Liver (tissue), 9 donors: ENCODE results near the gene FZD1. TPM values are rescaled to one million over a fixed set of nuclear protein-coding genes. Genes with fewer than 3 reads are reported as not detected.

Experiments used
- DNase-seq: peaks from one replicate; pipeline ENCODE4 v3.0.0-alpha.2; 2017; ENCODE audit warnings: low spot score
- H3K27ac ChIP-seq, 2 donors: one replicate each; pipeline ENCODE4 v1.7.0; 2013; ENCODE audit warnings: inconsistent platforms in 2 of 2, low read length in 2 of 2, control low read depth in 1 of 2, low read depth in 1 of 2, mild to moderate bottlenecking in 1 of 2
- H3K27me3 ChIP-seq, 4 donors: one replicate each; pipeline versions ENCODE4 v1.6.1 to v1.7.0; 2013; ENCODE audit warnings: low read length in 3 of 4, inconsistent platforms in 1 of 4, mild to moderate bottlenecking in 1 of 4, moderate library complexity in 1 of 4; ENCODE audit not compliant: control insufficient read depth in 4 of 4, insufficient read depth in 4 of 4
- H3K36me3 ChIP-seq, 4 donors: one replicate each; pipeline versions ENCODE4 v1.6.1 to v1.7.0; 2013; ENCODE audit warnings: low read length in 3 of 4, mild to moderate bottlenecking in 3 of 4, low read depth in 1 of 4, moderate library complexity in 1 of 4; ENCODE audit not compliant: control insufficient read depth in 4 of 4, insufficient read depth in 3 of 4
- H3K4me1 ChIP-seq, 4 donors: one replicate each; pipeline versions ENCODE4 v1.6.1 to v1.7.0; 2013; ENCODE audit warnings: low read length in 3 of 4, mild to moderate bottlenecking in 3 of 4, moderate library complexity in 1 of 4; ENCODE audit not compliant: control insufficient read depth in 4 of 4, insufficient read depth in 4 of 4
- H3K4me3 ChIP-seq, 3 donors: one replicate each; pipeline versions ENCODE4 v1.6.1 to v1.7.0; 2013; ENCODE audit warnings: low read length in 3 of 3, control low read depth in 1 of 3, low read depth in 1 of 3, mild to moderate bottlenecking in 1 of 3
- H3K9ac ChIP-seq, 2 donors: one replicate each; pipeline ENCODE4 v1.7.0; 2013; ENCODE audit warnings: low read length in 2 of 2, mild to moderate bottlenecking in 2 of 2, moderate library complexity in 2 of 2, control low read depth in 1 of 2, low read depth in 1 of 2
- H3K9me3 ChIP-seq, 4 donors: one replicate each; pipeline versions ENCODE4 v1.6.1 to v1.7.0; 2013; ENCODE audit warnings: low read length in 3 of 4; ENCODE audit not compliant: control insufficient read depth in 4 of 4
- ATF3 ChIP-seq: IDR thresholded peaks from 2 replicates; pipeline ENCODE4 v1.6.1; 2016; ENCODE audit warnings: antibody characterized with exemption
- CTCF ChIP-seq: fragments of 150-350 bp; IDR thresholded peaks from 2 replicates; pipeline ENCODE4 v1.5.1; 2017; ENCODE audit warnings: improper control_type of control experiment, low read depth, low read length; ENCODE audit not compliant: missing input control
- EGR1 ChIP-seq, 2 donors: IDR thresholded peaks; 2 replicates each; pipeline ENCODE4 v1.6.1; 2016 to 2018; ENCODE audit warnings: antibody characterized with exemption in 2 of 2, low read depth in 2 of 2
- FOXA1 ChIP-seq: IDR thresholded peaks from 2 replicates; pipeline ENCODE4 v1.6.1; 2016; ENCODE audit warnings: antibody characterized with exemption
- FOXA2 ChIP-seq: IDR thresholded peaks from 2 replicates; pipeline ENCODE4 v1.6.1; 2016; ENCODE audit warnings: antibody characterized with exemption
- GABPA ChIP-seq, 2 donors: IDR thresholded peaks in 1 of 2; conservative IDR thresholded peaks in 1 of 2; 2 replicates each; pipeline ENCODE4 v1.6.1; 2016; ENCODE audit warnings: antibody characterized with exemption in 2 of 2, mild to moderate bottlenecking in 1 of 2, moderate library complexity in 1 of 2
- HNF4A ChIP-seq, 2 donors: conservative IDR thresholded peaks; 2 replicates each; pipeline ENCODE4 v1.6.1; 2016; ENCODE audit warnings: antibody characterized with exemption in 2 of 2, mild to moderate bottlenecking in 2 of 2
- HNF4G ChIP-seq: IDR thresholded peaks from 2 replicates; pipeline ENCODE4 v1.6.1; 2016; ENCODE audit warnings: antibody characterized with exemption
- JUND ChIP-seq, 2 donors: IDR thresholded peaks; 2 replicates each; pipeline ENCODE4 v1.6.1; 2016; ENCODE audit warnings: antibody characterized with exemption in 2 of 2
- MAX ChIP-seq: IDR thresholded peaks from 2 replicates; pipeline ENCODE4 v1.6.1; 2016; ENCODE audit warnings: antibody characterized with exemption
- NR2F2 ChIP-seq: IDR thresholded peaks from 2 replicates; pipeline ENCODE4 v1.6.1; 2016; ENCODE audit warnings: antibody characterized with exemption
- REST ChIP-seq: IDR thresholded peaks from 2 replicates; pipeline ENCODE4 v1.6.1; 2016; ENCODE audit warnings: antibody characterized with exemption, mild to moderate bottlenecking
- RXRA ChIP-seq, 2 donors: IDR thresholded peaks; 2 replicates each; pipeline ENCODE4 v1.6.1; 2017 to 2018; ENCODE audit warnings: antibody characterized with exemption in 2 of 2, mild to moderate bottlenecking in 1 of 2
- SP1 ChIP-seq: IDR thresholded peaks from 2 replicates; pipeline ENCODE4 v1.6.1; 2018; ENCODE audit warnings: antibody characterized with exemption, mild to moderate bottlenecking
- TAF1 ChIP-seq: conservative IDR thresholded peaks from 2 replicates; pipeline ENCODE4 v1.6.1; 2016; ENCODE audit warnings: antibody characterized with exemption, mild to moderate bottlenecking
- YY1 ChIP-seq: IDR thresholded peaks from 2 replicates; pipeline ENCODE4 v1.6.1; 2016; ENCODE audit warnings: antibody characterized with exemption, mild to moderate bottlenecking
- ZBTB33 ChIP-seq: IDR thresholded peaks from 2 replicates; pipeline ENCODE4 v1.6.1; 2016; ENCODE audit warnings: antibody characterized with exemption
- WGBS: extraction: QIAGEN DNeasy Blood & Tissue Kit; methylation state at CpG from one replicate; pipeline ENCODE4 v1.1.7; 2013; 5-methylcytosine and 5-hydroxymethylcytosine counted together
- polyA plus RNA-seq, 2 donors: library from polyadenylated mRNA; stranded (reverse) in 1 of 2; unstranded in 1 of 2; fragments of 200-250 nt in 1 of 2; fragments of >200 nt in 1 of 2; fragmentation: Nextera tagmentation in 1 of 2; extraction: Ambion mirVana in 1 of 2; gene quantifications; one replicate each; pipeline versions ENCODE4 v1.2.1 to v1.2.3, GENCODE V29; 2013 to 2015
- total RNA-seq, 2 donors: library from RNA; depleted of rRNA; stranded (reverse); fragments of >200 nt; gene quantifications; one replicate each; pipeline ENCODE4 v1.2.3, GENCODE V29; 2014
- donor health status: healthy.
- donor health status: healthy.
- donor health status: healthy.
- donor health status: healthy.
- donor health status: healthy.

The FZD1 gene
- total and polyA plus RNA-seq, 4 donors: 0.68 to 3.8 (median 2.6) TPM

- Histone ChIP-seq H3K36me3 (no peaks in the 10 kb centered on the region), H3K4me3 (no peak overlapping the region), H3K9ac (no peak overlapping the region), H3K27me3 (no peaks in the 10 kb centered on the region), H3K27ac (no peak overlapping the region), H3K4me1 (no peaks in the 10 kb centered on the region), H3K9me3 (no peaks in the 10 kb centered on the region)
- no peak for TF ChIP-seq NR2F2
- TF ChIP-seq HNF4A (conservative IDR thresholded peaks at IDR 0.05): no peak
- TF ChIP-seq GABPA (IDR thresholded peaks at IDR 0.05 in 1 of 2, conservative IDR thresholded peaks at IDR 0.05 in 1 of 2): no peak
- TF ChIP-seq SP1: no peak
- TF ChIP-seq EGR1 (IDR thresholded peaks at IDR 0.05; ENCODE audit: low read depth in 2 of 2): no peak
- no peak for TF ChIP-seq ZBTB33
- WGBS: 85% methylated on average over 3 of the region's 3 CpGs
- DNase-seq: no peak
Observed at GRCh38 chr7:91230503-91230902, 33.7 kb upstream of the FZD1 start.

- Histone ChIP-seq H3K9ac (no peak overlapping the region), H3K36me3 (no peaks in the 10 kb centered on the region), H3K27me3 (no peaks in the 10 kb centered on the region), H3K9me3 (no peaks in the 10 kb centered on the region), H3K4me3 (no peak overlapping the region), H3K4me1 (no peaks in the 10 kb centered on the region), H3K27ac (no peak overlapping the region)
- TF ChIP-seq JUND (IDR thresholded peaks at IDR 0.05) (no peak), ZBTB33 (no peak), HNF4G (no peak), REST (no peak), ATF3 (no peak), MAX (no peak), TAF1 (no peak), YY1 (no peak), CTCF (no peak), SP1 (no peak), RXRA (IDR thresholded peaks at IDR 0.05) (no peak), FOXA2 (no peak), FOXA1 (no peak), GABPA (IDR thresholded peaks at IDR 0.05 in 1 of 2, conservative IDR thresholded peaks at IDR 0.05 in 1 of 2) (no peak), NR2F2 (no peak), EGR1 (IDR thresholded peaks at IDR 0.05; ENCODE audit: low read depth in 2 of 2) (no peak)
- WGBS: 81% methylated on average over 8 of the region's 8 CpGs
- no peak for DNase-seq
Observed at GRCh38 chr7:91233212-91233611, 31.0 kb upstream of the FZD1 start.
